ENCODE measurements around the gene RFLNA.
"Not testable (repeated sequence)": the region's sequence is repeated elsewhere in the genome, so short reads cannot be mapped to it uniquely, and the experiment has no call there.

RFLNA gene

DNA sequence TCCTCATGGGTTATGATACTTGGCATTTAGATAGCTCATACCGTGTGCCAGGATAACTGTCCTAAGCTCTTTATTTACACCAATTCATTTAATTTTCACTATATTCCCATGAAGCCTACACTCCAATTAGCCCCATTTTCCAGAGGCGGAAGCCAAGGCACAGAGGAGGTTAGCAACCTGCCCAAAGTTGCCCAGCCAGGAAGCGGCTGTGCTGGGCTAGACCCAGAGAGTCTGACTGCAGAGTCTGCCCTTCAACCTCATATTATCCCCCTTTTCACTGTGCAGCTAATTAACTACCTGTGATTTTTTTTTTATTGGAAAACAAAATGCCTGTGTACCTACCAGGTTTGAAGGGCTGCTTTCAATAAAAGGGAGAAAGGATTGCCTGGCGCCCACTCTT lies 2.5 kb downstream of the RFLNA start:
- TF ChIP-seq CTCF (IDR thresholded peaks at IDR 0.05; ENCODE audit: low read length, missing control alignments), result no peak
- DNase-seq (ENCODE audit: low read depth), result no peak
- no peak overlapping the region for H3K4me3 ChIP-seq (replicated peaks; ENCODE audit: low read depth, low read length)

GRCh38 chr12:124297856-124298255 lies 3.0 kb downstream of the RFLNA start:
- H3K4me3 ChIP-seq (replicated peaks; ENCODE audit: low read depth, low read length), result no peak overlapping the region
- TF ChIP-seq CTCF (IDR thresholded peaks at IDR 0.05; ENCODE audit: low read length, missing control alignments), result no peak

GRCh38 chr12:124298685-124299410 lies 4.0 kb downstream of the RFLNA start:
- H3K4me3 ChIP-seq (replicated peaks; ENCODE audit: low read depth, low read length), result no peak overlapping the region
- no peak for DNase-seq (ENCODE audit: low read depth)
- no peak for TF ChIP-seq CTCF (IDR thresholded peaks at IDR 0.05; ENCODE audit: low read length, missing control alignments)

More at GRCh38 chr12:124297856-124298255, 3.0 kb downstream of the RFLNA start:
- DNase-seq (ENCODE audit: low read depth), result no peak

DNA sequence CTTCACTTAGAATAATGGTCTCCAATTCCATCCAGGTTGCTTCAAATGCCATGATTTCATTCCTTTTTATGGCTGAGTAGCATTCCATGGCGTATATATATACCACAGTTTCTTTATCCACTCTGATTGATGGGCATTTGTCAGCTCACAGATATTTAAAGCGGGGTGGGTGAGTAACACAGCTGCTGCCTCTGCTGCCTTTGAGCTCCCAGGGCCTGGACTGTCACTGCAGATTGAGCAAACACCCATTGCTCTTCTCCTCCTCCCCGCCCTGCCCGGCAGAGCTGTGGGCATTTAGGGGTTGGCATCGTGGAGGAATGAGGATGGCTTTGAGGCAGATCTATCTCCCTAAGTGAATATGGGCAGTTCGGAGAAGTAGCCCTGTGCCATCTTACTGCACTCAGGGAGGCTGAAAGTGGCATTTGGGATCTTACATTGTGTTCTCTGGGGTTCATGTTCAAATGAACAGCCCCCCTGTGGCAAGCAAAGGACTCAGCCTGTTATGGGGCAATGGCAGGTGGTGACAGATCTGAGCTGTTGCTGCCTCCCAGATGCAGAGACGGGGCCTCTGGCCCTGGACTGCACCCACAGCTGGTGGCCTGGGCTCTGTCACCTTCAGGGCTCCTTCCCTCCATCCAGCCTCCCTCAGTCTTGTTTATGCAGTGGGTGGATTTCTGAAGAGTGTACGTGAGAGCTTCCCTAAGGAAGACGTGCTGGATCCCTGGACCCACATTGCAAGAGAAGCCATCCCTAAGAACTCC lies 4.9 kb downstream of the RFLNA start:
- DNase-seq (ENCODE audit: low read depth), result no peak
- TF ChIP-seq CTCF (IDR thresholded peaks at IDR 0.05; ENCODE audit: low read length, missing control alignments), result no peak
- H3K4me3 ChIP-seq (replicated peaks; ENCODE audit: low read depth, low read length), result no peak overlapping the region

GRCh38 chr12:124300657-124301056 lies 5.8 kb downstream of the RFLNA start:
- not testable (repeated sequence) for H3K4me3 ChIP-seq (replicated peaks; ENCODE audit: low read depth, low read length); DNase-seq (ENCODE audit: low read depth)

DNA sequence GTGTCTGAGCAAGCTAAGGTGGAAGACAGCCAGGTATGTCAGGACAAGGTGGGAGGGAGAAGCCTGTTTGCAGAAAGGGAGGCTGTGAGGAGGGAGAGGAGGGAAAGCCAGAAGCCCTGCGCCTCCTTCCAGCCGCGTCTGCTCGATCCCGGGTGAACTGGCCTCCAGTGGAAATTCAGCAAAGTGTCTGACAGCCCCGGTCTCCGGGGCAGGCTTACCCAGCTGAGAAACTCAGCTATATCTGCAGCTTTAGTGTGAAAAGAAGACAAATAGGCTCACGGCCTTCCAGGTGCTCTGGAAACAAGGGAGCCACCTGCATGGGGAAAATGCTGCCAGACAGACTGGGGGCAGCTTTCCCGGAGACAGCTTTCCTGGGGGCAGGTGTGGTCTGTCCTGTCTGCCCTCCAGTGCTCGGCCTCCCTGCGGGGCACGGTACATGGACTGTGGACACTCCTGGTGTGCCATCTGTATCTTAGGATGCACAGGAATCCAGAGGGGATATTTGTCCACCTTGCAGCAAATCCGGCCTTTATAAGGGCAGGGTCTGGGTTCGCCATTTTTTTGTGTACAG lies 6.3 kb downstream of the RFLNA start:
- no peak for TF ChIP-seq CTCF (IDR thresholded peaks at IDR 0.05; ENCODE audit: low read length, missing control alignments)
- DNase-seq (ENCODE audit: low read depth), result no peak
- no peak overlapping the region for H3K4me3 ChIP-seq (replicated peaks; ENCODE audit: low read depth, low read length)

- no peak overlapping the region for H3K4me3 ChIP-seq (replicated peaks; ENCODE audit: low read depth, low read length)
- no peak for TF ChIP-seq CTCF (IDR thresholded peaks at IDR 0.05; ENCODE audit: low read length, missing control alignments)
- no peak for DNase-seq (ENCODE audit: low read depth)
These were observed 7.4 kb downstream of the RFLNA start for GRCh38 chr12:124302241-124302806.
